SK-N-SH (cell line): Measurements from ENCODE around the gene DAGLA.

ENCODE experiments used
- CHD2 ChIP-seq: fragments of 150-350 bp; IDR thresholded peaks from 2 replicates; pipeline ENCODE4 v1.6.1; 2018; ENCODE audit warnings: low read length; ENCODE audit not compliant: partially characterized antibody
- EZH2phosphoT487 ChIP-seq: fragments of 200-600 bp; sonication (generic); IDR thresholded peaks from 2 replicates; pipeline ENCODE4 v1.6.1; 2017; ENCODE audit warnings: low read depth, mixed run types, mild to moderate bottlenecking, antibody characterized with exemption, moderate library complexity, borderline replicate concordance
- FOXJ3 ChIP-seq: sonication (generic); formaldehyde crosslinking; IDR thresholded peaks from 2 replicates; pipeline ENCODE4 v1.5.1; 2020; ENCODE audit warnings: mild to moderate bottlenecking, missing genetic modification reagents
- FOXM1 ChIP-seq: IDR thresholded peaks from 2 replicates; pipeline ENCODE4 v1.4.0; 2012; ENCODE audit warnings: low read depth, mild to moderate bottlenecking
- MXI1 ChIP-seq: IDR thresholded peaks from 2 replicates; pipeline ENCODE4 v1.6.1; 2012; ENCODE audit warnings: mild to moderate bottlenecking, low read depth, low read length, improper control_type of control experiment
- RAD21 ChIP-seq: IDR thresholded peaks from 2 replicates; pipeline ENCODE4 v1.6.1; 2012; ENCODE audit warnings: mild to moderate bottlenecking, low read length
- RFX5 ChIP-seq: IDR thresholded peaks from 2 replicates; pipeline ENCODE4 v1.6.1; 2012; ENCODE audit warnings: mild to moderate bottlenecking, improper control_type of control experiment, low read length
- SMC3 ChIP-seq: IDR thresholded peaks from 2 replicates; pipeline ENCODE4 v1.6.1; 2012; ENCODE audit warnings: low read depth, low read length, improper control_type of control experiment
- YY1 ChIP-seq: IDR thresholded peaks from 2 replicates; pipeline ENCODE4 v1.4.0; 2012; ENCODE audit warnings: low read depth, mild to moderate bottlenecking
- TF ChIP-seq, protein P1 (sequence below): IDR thresholded peaks from 2 replicates; pipeline ENCODE4 v1.6.1; 2012; ENCODE audit warnings: mild to moderate bottlenecking, low read depth, low read length, moderate library complexity
- TF ChIP-seq, protein P2 (sequence below): IDR thresholded peaks from 2 replicates; pipeline ENCODE4 v1.4.0; 2012; ENCODE audit warnings: low read depth
- TF ChIP-seq, protein P3 (sequence below): fragments of 200-600 bp; sonication (generic); IDR thresholded peaks from 2 replicates; pipeline ENCODE4 v1.6.1; 2017; ENCODE audit warnings: antibody characterized with exemption, mild to moderate bottlenecking, moderate library complexity

DNA sequence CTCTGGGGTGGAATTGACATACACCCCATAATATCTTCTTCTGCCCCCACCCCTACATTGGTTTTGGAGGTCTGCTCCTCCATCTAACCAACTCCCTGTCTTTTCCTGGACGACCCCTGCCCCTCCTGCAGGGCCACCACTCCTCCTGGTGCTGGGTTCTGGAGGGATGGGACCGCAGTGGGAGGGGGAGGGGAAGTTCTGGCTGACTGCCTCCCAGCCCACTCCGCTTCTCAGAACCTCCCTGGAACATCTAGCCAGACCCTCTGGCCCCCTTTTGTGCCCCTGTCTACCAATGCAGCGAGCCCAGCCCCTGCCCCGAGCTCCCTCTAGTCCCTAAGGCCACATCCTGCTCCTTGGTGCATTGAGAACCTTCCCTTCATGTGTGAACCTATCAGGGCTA lies 73.5 kb downstream of the DAGLA start:
- TF ChIP-seq, protein P1, sequence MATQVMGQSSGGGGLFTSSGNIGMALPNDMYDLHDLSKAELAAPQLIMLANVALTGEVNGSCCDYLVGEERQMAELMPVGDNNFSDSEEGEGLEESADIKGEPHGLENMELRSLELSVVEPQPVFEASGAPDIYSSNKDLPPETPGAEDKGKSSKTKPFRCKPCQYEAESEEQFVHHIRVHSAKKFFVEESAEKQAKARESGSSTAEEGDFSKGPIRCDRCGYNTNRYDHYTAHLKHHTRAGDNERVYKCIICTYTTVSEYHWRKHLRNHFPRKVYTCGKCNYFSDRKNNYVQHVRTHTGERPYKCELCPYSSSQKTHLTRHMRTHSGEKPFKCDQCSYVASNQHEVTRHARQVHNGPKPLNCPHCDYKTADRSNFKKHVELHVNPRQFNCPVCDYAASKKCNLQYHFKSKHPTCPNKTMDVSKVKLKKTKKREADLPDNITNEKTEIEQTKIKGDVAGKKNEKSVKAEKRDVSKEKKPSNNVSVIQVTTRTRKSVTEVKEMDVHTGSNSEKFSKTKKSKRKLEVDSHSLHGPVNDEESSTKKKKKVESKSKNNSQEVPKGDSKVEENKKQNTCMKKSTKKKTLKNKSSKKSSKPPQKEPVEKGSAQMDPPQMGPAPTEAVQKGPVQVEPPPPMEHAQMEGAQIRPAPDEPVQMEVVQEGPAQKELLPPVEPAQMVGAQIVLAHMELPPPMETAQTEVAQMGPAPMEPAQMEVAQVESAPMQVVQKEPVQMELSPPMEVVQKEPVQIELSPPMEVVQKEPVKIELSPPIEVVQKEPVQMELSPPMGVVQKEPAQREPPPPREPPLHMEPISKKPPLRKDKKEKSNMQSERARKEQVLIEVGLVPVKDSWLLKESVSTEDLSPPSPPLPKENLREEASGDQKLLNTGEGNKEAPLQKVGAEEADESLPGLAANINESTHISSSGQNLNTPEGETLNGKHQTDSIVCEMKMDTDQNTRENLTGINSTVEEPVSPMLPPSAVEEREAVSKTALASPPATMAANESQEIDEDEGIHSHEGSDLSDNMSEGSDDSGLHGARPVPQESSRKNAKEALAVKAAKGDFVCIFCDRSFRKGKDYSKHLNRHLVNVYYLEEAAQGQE = no peak
- TF ChIP-seq MXI1 = no peak
- TF ChIP-seq YY1 = no peak
- TF ChIP-seq SMC3 = no peak
- TF ChIP-seq, protein P2, sequence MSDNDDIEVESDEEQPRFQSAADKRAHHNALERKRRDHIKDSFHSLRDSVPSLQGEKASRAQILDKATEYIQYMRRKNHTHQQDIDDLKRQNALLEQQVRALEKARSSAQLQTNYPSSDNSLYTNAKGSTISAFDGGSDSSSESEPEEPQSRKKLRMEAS = no peak
- TF ChIP-seq, protein P3, sequence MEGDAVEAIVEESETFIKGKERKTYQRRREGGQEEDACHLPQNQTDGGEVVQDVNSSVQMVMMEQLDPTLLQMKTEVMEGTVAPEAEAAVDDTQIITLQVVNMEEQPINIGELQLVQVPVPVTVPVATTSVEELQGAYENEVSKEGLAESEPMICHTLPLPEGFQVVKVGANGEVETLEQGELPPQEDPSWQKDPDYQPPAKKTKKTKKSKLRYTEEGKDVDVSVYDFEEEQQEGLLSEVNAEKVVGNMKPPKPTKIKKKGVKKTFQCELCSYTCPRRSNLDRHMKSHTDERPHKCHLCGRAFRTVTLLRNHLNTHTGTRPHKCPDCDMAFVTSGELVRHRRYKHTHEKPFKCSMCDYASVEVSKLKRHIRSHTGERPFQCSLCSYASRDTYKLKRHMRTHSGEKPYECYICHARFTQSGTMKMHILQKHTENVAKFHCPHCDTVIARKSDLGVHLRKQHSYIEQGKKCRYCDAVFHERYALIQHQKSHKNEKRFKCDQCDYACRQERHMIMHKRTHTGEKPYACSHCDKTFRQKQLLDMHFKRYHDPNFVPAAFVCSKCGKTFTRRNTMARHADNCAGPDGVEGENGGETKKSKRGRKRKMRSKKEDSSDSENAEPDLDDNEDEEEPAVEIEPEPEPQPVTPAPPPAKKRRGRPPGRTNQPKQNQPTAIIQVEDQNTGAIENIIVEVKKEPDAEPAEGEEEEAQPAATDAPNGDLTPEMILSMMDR = no peak
- TF ChIP-seq RAD21 = no peak
- TF ChIP-seq RFX5 = no peak
- TF ChIP-seq FOXJ3 (CRISPR knock-in tag) = no peak
- TF ChIP-seq EZH2phosphoT487 = no peak
- no peak for TF ChIP-seq CHD2
- no peak for TF ChIP-seq FOXM1
